ENCODE data around the gene PLD5.
A peak's percentile ranks its signal among the peaks of the same experiment; 100 is the strongest.

PLD5 gene

DNA sequence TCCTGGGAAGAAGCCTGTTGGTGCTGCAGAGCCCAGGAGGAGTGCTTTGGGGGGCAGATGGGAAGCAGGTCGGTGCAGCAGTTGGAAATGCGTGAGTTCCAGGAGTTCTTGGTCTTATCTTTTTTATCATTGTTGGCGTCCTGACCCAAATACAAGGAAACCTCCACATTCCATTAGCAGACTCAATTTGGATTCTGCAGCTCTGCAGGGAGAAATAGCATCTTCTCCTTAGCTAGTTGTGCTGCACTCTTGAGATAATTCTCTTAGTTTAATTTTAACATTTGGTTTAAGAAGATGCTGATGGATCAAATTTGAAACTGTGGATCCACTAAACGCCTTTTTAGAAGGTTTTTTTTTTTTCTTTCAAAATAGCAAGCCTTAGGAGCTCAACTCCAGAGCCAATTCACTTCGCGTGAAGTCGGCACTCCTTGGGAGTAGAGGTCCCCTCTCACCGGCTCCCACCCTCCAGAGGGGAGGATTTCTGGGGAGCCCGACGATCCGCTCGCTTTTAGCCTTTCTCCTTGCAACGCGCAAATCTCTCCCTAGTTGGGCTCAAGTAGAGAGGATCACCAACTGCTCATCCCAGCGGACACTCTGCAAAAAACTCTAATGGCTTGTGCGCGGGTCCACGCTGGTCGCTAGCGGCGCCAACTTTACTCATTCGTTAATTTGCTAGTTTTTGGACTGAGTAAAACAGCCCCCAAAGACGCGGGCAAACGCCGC is 1.3 kb downstream of the PLD5 start:
- H3K27me3 Mint-ChIP-seq (ENCODE audit: low read depth, poor library complexity): peaks cover 87% of the 10 kb centered on the region
- H3K36me3 Mint-ChIP-seq (ENCODE audit: low read depth): no peaks in the 10 kb centered on the region
- peaks cover 10% of the 10 kb centered on the region for H3K4me1 Mint-ChIP-seq
- H3K4me3 Mint-ChIP-seq: peak overlapping the region; percentile 75
- TF ChIP-seq, protein P1, sequence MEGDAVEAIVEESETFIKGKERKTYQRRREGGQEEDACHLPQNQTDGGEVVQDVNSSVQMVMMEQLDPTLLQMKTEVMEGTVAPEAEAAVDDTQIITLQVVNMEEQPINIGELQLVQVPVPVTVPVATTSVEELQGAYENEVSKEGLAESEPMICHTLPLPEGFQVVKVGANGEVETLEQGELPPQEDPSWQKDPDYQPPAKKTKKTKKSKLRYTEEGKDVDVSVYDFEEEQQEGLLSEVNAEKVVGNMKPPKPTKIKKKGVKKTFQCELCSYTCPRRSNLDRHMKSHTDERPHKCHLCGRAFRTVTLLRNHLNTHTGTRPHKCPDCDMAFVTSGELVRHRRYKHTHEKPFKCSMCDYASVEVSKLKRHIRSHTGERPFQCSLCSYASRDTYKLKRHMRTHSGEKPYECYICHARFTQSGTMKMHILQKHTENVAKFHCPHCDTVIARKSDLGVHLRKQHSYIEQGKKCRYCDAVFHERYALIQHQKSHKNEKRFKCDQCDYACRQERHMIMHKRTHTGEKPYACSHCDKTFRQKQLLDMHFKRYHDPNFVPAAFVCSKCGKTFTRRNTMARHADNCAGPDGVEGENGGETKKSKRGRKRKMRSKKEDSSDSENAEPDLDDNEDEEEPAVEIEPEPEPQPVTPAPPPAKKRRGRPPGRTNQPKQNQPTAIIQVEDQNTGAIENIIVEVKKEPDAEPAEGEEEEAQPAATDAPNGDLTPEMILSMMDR (IDR thresholded peaks at IDR 0.05): no peak
- H3K27ac Mint-ChIP-seq: no peak overlapping the region
- no peaks in the 10 kb centered on the region for H3K9me3 Mint-ChIP-seq
- DNase-seq: no peak

DNA sequence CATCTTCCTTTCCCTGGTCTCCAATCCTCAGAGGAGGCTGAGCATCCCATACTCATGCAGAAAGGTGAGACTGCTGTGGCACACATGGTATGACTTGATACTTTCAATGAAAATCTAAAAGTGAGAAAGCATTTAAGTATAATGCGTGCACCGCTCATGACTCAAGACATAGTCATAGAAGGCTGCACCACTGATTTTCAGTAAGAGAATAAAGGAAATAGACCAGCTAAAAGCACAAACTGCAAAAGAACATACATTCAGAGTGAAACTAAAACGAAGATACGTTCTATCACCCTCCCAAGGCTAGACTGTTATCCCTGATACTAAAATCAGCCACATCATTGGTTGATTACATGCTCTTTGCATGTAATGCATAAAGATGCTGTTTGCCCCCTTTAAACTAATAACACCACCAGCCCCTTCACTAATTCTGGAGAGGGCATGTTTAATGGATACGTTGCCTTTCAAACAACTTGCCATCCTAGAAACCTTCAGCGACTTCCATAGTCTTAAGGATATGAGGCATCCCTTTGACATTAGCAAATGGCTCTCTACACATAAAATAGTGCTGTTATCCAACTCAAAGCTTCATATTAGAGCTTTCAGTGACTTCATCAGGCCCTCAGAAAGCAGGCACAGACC is 2.1 kb downstream of the PLD5 start:
- Mint-ChIP-seq H3K36me3 (ENCODE audit: low read depth) (no peaks in the 10 kb centered on the region), H3K27me3 (ENCODE audit: low read depth, poor library complexity) (peaks cover 83% of the 10 kb centered on the region), H3K4me3 (peak overlapping the region; percentile 8), H3K4me1 (peaks cover 10% of the 10 kb centered on the region), H3K9me3 (no peaks in the 10 kb centered on the region), H3K27ac (no peak overlapping the region)
- DNase-seq: no peak
- TF ChIP-seq, protein P1 (IDR thresholded peaks at IDR 0.05): no peak

DNA sequence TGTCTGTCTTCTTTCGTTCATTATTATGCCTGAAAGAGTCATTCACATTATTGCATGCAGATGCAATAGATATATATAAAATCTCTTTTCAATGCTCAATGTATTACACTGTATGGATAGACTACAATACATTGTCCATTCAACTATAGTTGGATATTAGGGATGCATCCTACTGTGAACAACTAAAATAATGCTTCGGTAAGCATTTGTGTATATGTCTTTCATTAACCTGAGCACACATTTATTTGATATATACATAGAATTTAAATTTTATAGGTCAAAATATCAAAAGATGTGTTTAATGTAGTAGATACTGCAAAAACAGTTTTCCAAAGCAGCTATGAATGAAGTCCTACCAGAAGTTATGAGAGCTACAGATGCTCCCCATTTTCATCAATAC is 8.9 kb downstream of the PLD5 start:
- Mint-ChIP-seq H3K27me3 (ENCODE audit: low read depth, poor library complexity) (peaks cover 22% of the 10 kb centered on the region), H3K4me1 (no peaks in the 10 kb centered on the region), H3K4me3 (no peak overlapping the region), H3K9me3 (peaks cover 3% of the 10 kb centered on the region), H3K36me3 (ENCODE audit: low read depth) (no peaks in the 10 kb centered on the region), H3K27ac (no peak overlapping the region)
- DNase-seq: no peak
- TF ChIP-seq, protein P1 (IDR thresholded peaks at IDR 0.05): no peak

DNA sequence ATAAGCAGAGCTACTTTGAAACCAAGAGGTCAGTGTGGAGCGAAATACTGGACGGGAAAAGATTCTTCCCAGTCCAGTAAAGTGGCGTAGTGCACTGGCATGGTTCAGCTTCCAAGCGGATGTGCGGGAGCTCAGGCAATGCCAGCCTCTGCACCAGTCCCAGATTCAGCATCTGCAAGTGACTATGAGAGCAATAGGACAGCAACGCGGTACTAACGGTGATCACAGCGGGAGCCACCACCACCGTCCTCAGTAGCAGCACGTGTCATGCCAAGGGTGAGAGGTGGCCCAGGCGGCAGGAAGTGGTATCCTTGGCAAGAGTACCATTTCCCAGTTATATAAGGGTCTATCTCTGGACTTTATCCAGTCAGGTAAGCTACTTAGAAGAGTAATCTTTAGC is 17.8 kb downstream of the PLD5 start:
- TF ChIP-seq, protein P1 (IDR thresholded peaks at IDR 0.05): no peak
- no peaks in the 10 kb centered on the region for H3K9me3 Mint-ChIP-seq
- no peak overlapping the region for H3K4me3 Mint-ChIP-seq
- no peak overlapping the region for H3K27ac Mint-ChIP-seq
- no peaks in the 10 kb centered on the region for H3K4me1 Mint-ChIP-seq
- DNase-seq: no peak
- no peaks in the 10 kb centered on the region for H3K36me3 Mint-ChIP-seq (ENCODE audit: low read depth)
- peaks cover 11% of the 10 kb centered on the region for H3K27me3 Mint-ChIP-seq (ENCODE audit: low read depth, poor library complexity)

DNA sequence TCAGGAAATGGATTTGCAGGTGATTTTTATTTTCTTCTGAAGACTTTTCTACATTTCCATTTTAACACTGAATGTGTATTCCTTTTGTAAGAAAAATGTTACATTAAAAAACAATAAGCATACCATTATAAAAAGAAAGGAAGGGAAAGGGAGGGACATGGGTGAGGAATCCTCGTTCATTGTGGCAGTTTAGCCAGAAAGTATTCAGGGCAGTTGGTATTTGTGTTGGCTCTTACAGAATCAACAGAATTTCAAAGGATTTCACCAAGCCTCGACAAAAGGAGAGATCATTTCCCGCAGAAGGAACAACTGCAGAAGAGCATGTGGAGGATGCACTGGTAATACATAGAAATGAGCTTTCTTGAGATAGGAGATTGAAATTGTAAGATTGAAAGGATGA is 35.0 kb downstream of the PLD5 start:
- H3K27me3 Mint-ChIP-seq (ENCODE audit: low read depth, poor library complexity): peaks cover 6% of the 10 kb centered on the region
- no peak overlapping the region for H3K27ac Mint-ChIP-seq
- H3K4me1 Mint-ChIP-seq: no peaks in the 10 kb centered on the region
- TF ChIP-seq, protein P1 (IDR thresholded peaks at IDR 0.05): no peak
- DNase-seq: no peak
- H3K4me3 Mint-ChIP-seq: no peak overlapping the region
- no peaks in the 10 kb centered on the region for H3K36me3 Mint-ChIP-seq (ENCODE audit: low read depth)
- H3K9me3 Mint-ChIP-seq: peaks cover 9% of the 10 kb centered on the region

DNA sequence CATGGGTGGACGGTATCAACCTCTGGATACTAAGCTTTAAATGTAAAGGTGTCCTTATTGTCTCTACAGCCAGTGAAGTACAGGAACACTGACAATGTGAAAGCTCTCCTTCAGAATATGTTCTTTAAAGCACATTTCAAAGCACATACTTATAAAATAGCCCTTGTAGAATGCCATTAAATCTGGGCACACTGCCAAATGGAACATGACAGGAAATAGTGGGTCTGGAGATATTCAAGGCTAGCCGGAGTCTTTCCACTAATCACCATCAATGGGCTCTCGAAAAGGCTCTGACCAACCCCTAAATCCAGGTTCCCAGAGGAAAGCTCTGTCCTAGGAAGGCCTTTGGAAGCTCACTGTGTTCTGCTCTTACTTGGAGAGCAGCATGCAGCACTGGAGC is 46.6 kb downstream of the PLD5 start:
- H3K27me3 Mint-ChIP-seq (ENCODE audit: low read depth, poor library complexity): peaks cover 3% of the 10 kb centered on the region
- no peaks in the 10 kb centered on the region for H3K4me1 Mint-ChIP-seq
- no peaks in the 10 kb centered on the region for H3K36me3 Mint-ChIP-seq (ENCODE audit: low read depth)
- H3K27ac Mint-ChIP-seq: no peak overlapping the region
- peaks cover 23% of the 10 kb centered on the region for H3K9me3 Mint-ChIP-seq
- TF ChIP-seq, protein P1 (IDR thresholded peaks at IDR 0.05): no peak
- H3K4me3 Mint-ChIP-seq: no peak overlapping the region
- DNase-seq: no peak

Data from nephron progenitor cell (in vitro differentiated cells).